Caki2 (cell line): ENCODE measurements around the gene ZBTB42. TPM values are rescaled to one million over a fixed set of nuclear protein-coding genes. Genes with fewer than 3 reads are reported as not detected.

Source experiments
- DNase-seq: peaks from one replicate; pipeline ENCODE4 v3.0.0-alpha.2; 2015; ENCODE audit warnings: low read depth
- in situ Hi-C: cut with HindIII; loops from 2 replicates; pipeline ENCODE4 v1.10.0; 2016; ENCODE audit warnings: low sequenced_read_pairs, low pct_unique_long_range_greater_than_20kb, mixed read lengths
- total RNA-seq: library from RNA; depleted of rRNA; stranded (reverse); fragments of >200 nt; shearing (Covaris generic); gene quantifications from 2 replicates; pipeline ENCODE4 v1.2.3, GENCODE V29; 2014; ENCODE audit warnings: low replicate concordance

The ZBTB42 gene
- total RNA-seq, 1 experiment from 2014 or later, result 7.6 TPM

- in situ Hi-C loops, result no loop called here
- peak; percentile 61 for DNase-seq
Observed at GRCh38 chr14:104768437-104769323, 32.2 kb upstream of the ZBTB42 start.

- in situ Hi-C loops, result no loop called here
- DNase-seq, result no peak
Observed at GRCh38 chr14:104769324-104770071, 31.4 kb upstream of the ZBTB42 start.

GRCh38 chr14:104770072-104770579, 30.8 kb upstream of the ZBTB42 start:
- in situ Hi-C loops, result no loop called here
- no peak for DNase-seq

- no peak for DNase-seq
- in situ Hi-C loops, result no loop called here
Observed at GRCh38 chr14:104770851-104771272, 30.0 kb upstream of the ZBTB42 start.

GRCh38 chr14:104771374-104771773, 29.5 kb upstream of the ZBTB42 start:
- in situ Hi-C loops, result no loop called here
- no peak for DNase-seq

- in situ Hi-C loops, result no loop called here
- no peak for DNase-seq
Observed at GRCh38 chr14:104771918-104772706, 28.8 kb upstream of the ZBTB42 start.

GRCh38 chr14:104772707-104773504, 28.0 kb upstream of the ZBTB42 start:
- DNase-seq, result no peak
- in situ Hi-C loops, result no loop called here

- DNase-seq, result no peak
- in situ Hi-C loops, result no loop called here
Observed at GRCh38 chr14:104773505-104774452, 27.1 kb upstream of the ZBTB42 start.

- no peak for DNase-seq
- in situ Hi-C loops, result no loop called here
Observed at GRCh38 chr14:104774453-104775072, 26.3 kb upstream of the ZBTB42 start.

GRCh38 chr14:104775073-104775489, 25.8 kb upstream of the ZBTB42 start:
- no peak for DNase-seq
- in situ Hi-C loops, result no loop called here

- no peak for DNase-seq
- in situ Hi-C loops, result no loop called here
Observed at GRCh38 chr14:104776481-104776880, 24.4 kb upstream of the ZBTB42 start.

- DNase-seq, result no peak
- in situ Hi-C loops, result no loop called here
Observed at GRCh38 chr14:104776961-104777807, 23.7 kb upstream of the ZBTB42 start.

- in situ Hi-C loops, result no loop called here
- no peak for DNase-seq
Observed at GRCh38 chr14:104777808-104778249, 23.1 kb upstream of the ZBTB42 start.

GRCh38 chr14:104778694-104779331, 22.1 kb upstream of the ZBTB42 start:
- in situ Hi-C loops, result no loop called here
- no peak for DNase-seq
